NCI-H2196 treated with DMSO at 0.1 percent for 48 hours (cell line): ENCODE measurements around the gene RSF1.
A peak's percentile ranks its signal among the peaks of the same experiment; 100 is the strongest.
"Not testable (repeated sequence)": the region's sequence is repeated elsewhere in the genome, so short reads cannot be mapped to it uniquely, and the experiment has no call there.

Source experiments
- DNase-seq: peaks from one replicate; lab custom pipeline; 2025; ENCODE audit not compliant: unreplicated experiment; lab: John Stamatoyannopoulos, UW

RSF1 gene

GRCh38 chr11:77820565-77821348, at the start of gene RSF1, which contains the start of gene AAMDC:
Gene RSF1, minus strand, starts transcription at chr11:77820722. Its CDS starts 8 bp downstream, at chr11:77820714.
Gene AAMDC, plus strand, starts transcription at chr11:77821144. Its CDS starts 21,353 bp downstream, at chr11:77842497.
- peak; percentile 98 for DNase-seq

- DNase-seq, result no peak
Measured at GRCh38 chr11:77868744-77869143, 48.2 kb upstream of the RSF1 start.

- no peak for DNase-seq
Measured at GRCh38 chr11:77866336-77866735, 45.8 kb upstream of the RSF1 start.

- DNase-seq, result no peak
Measured at GRCh38 chr11:77865805-77866204, 45.3 kb upstream of the RSF1 start.

- DNase-seq, result not testable (repeated sequence)
Measured at GRCh38 chr11:77861444-77861843, 40.9 kb upstream of the RSF1 start.

- not testable (repeated sequence) for DNase-seq
Measured at GRCh38 chr11:77857906-77858457, 37.5 kb upstream of the RSF1 start.

- DNase-seq, result no peak
Measured at GRCh38 chr11:77854838-77855237, 34.3 kb upstream of the RSF1 start.

GRCh38 chr11:77851503-77851902, 31.0 kb upstream of the RSF1 start:
- no peak for DNase-seq

- not testable (repeated sequence) for DNase-seq
Measured at GRCh38 chr11:77843700-77844099, 23.2 kb upstream of the RSF1 start.

GRCh38 chr11:77842441-77843121, 22.1 kb upstream of the RSF1 start:
- no peak for DNase-seq

GRCh38 chr11:77833302-77833701, 12.8 kb upstream of the RSF1 start:
- no peak for DNase-seq

GRCh38 chr11:77828926-77829325, 8.4 kb upstream of the RSF1 start:
- no peak for DNase-seq

- no peak for DNase-seq
Measured at GRCh38 chr11:77823775-77824174, 3.3 kb upstream of the RSF1 start.

- not testable (repeated sequence) for DNase-seq
Measured at GRCh38 chr11:77822126-77822525, 1.6 kb upstream of the RSF1 start.

- no peak for DNase-seq
Measured at GRCh38 chr11:77821349-77821851, 878 bp upstream of the RSF1 start.

GRCh38 chr11:77819921-77820564, 479 bp downstream of the RSF1 start:
- DNase-seq, result peak; percentile 43

- peak; percentile 75 for DNase-seq
Measured at GRCh38 chr11:77819411-77819920, 1.1 kb downstream of the RSF1 start.

GRCh38 chr11:77815459-77815858, 5.1 kb downstream of the RSF1 start:
- DNase-seq, result no peak

GRCh38 chr11:77814848-77815247, 5.7 kb downstream of the RSF1 start:
- DNase-seq, result no peak

- no peak for DNase-seq
Measured at GRCh38 chr11:77813256-77813655, 7.3 kb downstream of the RSF1 start.

GRCh38 chr11:77806993-77807392, 13.5 kb downstream of the RSF1 start:
- no peak for DNase-seq
